HG02852 (cell line): ENCODE measurements around the gene ZNF555.
"Not testable (repeated sequence)": the region's sequence is repeated elsewhere in the genome, so short reads cannot be mapped to it uniquely, and the experiment has no call there.

Experiments
- ATAC-seq: cut with Tn5 transposase; IDR thresholded peaks from one replicate; pipeline ENCODE4 v1.9.1; 2021; ENCODE audit warnings: mild to moderate bottlenecking, moderate library complexity; ENCODE audit not compliant: unreplicated experiment

ZNF555 gene

DNA sequence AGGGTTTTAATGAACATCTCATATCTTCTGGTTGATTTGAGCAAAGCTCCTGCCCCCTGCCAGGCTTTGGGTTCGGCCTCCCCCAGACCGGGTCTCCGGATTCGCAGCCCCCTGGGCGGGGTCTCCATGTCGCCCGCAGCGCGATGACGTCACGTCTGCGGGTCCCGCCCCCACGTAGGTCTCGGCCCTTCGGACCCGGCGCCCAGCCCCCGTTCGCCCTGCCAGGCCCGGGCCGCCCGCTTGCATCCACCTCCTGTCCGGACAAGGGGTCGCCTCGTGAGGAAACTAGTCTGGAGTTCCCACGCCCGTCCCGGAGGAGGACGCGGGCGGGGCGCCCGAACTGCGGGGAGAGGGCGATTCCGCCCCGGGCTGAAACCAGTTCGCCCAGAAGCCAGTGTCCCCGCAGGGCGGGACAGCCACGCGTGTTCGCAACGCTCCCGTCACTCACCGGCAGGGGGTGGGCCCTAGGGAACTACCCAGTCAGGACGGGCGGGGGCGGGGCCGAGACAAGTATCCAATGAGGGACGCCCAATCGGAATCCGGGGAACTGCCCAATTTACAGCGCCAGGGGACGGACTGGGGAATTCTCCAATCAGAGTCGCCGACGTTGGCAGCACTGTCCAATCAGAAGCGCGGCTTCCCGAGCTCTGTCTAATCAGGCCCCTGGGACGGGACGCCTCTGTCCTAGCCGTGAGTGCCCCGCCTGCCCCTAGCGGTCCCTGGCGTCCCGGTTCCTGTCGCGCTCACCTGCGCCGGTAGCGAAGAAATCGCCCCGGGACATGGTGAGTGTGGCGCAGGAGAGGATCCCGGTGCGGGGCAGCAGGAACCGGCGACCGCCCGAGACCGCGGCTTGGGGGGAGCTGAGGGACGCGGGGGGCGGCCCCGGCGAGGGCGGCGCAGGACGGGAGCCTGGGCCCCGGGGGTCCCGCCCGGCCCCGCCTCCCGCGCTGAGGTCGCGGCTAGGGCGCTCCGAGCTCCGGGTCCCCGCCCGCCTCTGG is at the start of gene ZNF555:
ZNF555 (plus strand) TSS at position 682 of the 998 bp plus-strand sequence; CDS start at position 780, 98 bp downstream.
- ATAC-seq = peak; percentile 95

DNA sequence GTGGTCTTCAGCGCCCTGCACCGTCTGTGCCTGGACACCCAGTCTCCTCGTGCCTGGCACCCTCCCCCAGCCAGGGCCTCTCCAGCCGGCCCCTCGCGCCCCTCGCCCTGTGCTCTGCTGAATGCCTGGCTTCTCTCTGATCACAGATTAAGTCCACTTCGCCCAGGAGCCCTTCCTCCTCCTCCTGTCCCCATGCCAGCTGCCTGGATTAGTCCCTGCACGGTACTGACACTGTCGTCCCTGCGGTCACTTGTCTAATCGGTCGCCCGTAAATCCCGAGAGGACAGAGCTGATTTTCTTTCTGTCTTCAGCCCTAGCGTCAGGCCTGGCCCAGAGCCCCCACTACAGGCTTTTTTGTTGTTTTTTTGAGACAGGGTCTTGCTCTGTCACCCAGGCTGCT is 49.4 kb upstream of the ZNF555 start:
- ATAC-seq = no peak

DNA sequence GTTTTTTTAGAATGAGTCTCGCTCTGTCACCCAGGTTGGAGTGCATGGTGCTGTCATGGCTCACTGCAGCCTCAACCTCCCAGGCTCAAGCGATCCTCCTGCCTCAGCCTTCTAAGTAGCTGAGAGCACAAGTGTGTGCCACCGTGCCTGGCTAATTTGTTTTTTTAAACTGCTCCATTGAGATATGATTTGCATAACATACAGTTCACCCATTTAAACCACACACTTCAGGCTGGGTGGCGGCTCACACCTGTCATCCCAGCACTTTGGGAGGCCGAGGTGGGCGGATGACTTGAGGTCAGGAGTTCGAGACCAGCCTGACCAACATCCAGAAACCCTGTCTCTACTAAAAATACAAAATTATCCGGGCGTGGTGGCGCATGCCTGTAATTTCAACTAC is 48.6 kb upstream of the ZNF555 start:
- ATAC-seq = not testable (repeated sequence)

DNA sequence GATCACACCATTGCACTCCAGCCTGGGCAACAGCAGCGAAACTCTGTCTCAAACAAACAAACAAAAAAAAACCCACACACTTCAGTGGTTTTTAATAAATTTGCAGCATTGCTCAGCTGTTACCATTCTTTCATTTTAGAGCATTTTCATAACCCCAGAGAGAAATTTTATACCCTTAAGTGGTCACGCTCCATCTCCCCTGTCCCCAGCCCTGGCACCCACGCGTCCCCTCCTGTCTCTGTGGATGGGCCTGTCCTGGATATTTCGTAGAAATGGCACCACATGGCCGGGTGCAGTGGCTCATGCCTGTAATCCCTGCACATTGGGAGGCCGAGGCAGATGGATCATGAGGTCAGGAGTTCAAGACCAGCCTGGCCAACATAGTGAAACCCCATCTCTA is 48.1 kb upstream of the ZNF555 start:
- no peak for ATAC-seq

DNA sequence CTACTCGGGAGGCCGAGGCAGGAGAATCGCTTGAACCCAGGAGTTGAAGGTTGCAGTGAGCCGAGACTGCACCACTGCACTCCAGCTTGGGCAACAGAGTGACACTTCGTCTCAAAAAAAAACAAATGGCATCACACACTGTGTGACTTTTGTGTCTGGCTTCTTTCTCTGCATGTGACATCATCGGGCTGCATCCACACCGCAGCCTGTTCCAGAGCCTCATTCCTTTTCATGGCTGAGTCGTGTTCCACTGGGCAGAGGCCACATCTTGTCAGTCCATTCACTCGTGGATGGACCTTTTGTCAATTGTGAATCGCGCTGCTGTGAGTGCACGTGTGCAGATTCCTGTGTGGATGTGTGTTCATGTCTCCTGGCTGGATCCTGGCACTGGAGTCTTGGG is 47.7 kb upstream of the ZNF555 start:
- no peak for ATAC-seq

DNA sequence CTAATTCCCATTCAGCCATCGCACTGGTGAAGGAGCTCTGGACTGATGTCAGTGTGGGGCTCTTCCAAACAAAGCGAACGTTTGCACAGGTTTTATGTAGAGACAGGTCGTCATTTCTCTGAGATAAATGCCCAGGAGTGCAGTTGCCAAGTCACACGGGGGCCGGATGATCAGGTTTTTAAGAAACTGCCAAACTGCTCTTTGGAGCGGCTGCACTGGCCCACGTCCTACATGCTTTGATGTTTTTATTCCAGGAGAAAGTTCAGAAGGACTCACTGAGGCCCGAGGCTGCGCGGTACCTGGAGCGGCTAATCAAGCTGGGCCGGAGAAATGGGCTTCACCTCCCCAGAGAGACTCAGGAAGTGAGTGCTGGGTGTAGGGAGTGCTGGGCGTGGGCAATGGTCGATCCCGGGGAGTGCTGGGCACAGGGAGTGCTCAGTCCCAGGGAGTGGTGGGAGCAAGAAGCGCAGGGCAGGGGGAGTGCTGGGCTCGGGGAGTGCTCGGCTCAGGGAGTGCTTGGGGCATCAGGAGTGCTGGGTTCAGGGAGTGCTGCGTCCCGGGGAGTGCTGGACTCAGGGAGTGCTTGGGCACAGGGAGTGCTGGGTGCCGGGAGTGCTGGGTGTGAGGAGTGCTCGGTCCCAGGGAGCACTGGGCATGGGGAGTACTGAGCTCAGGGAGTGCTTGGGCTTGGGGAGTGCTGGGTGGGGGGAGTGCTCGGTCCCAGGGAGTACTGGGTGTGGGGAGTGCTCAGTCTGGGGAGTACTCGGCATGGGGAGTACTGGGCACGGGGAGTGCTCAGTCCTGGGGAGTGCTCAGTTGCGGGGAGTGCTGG is 45.2 kb upstream of the ZNF555 start:
- no peak for ATAC-seq

DNA sequence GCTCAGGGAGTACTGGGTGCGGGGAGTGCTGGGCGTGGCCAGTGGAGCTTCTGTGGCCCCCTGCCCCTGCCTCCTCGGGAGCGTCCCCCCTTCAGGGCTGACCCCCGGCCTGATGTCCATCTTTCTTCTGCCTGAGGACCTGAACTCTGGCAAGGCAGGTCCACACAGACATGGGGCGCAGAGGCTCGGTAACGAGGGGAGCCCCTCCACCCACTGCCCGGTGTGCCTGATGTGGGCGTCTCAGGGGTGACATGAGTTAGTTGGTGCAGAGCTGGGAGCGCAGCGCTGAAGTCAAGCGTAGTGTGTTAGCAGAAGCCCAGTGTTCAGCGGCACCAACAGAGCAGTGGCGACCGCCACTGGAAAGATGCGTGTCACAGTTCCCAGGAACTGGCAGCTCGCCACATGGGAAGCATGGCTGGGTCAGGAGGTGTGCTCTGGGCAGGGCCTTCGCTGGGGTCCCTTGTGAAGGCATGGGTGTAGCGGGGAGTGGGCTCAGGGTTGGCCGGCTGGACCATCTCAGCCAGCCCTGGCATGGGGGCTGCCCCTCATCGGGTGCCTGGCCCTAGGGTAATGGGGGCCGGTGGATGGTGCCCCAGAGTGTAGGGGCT is 44.5 kb upstream of the ZNF555 start:
- no peak for ATAC-seq

DNA sequence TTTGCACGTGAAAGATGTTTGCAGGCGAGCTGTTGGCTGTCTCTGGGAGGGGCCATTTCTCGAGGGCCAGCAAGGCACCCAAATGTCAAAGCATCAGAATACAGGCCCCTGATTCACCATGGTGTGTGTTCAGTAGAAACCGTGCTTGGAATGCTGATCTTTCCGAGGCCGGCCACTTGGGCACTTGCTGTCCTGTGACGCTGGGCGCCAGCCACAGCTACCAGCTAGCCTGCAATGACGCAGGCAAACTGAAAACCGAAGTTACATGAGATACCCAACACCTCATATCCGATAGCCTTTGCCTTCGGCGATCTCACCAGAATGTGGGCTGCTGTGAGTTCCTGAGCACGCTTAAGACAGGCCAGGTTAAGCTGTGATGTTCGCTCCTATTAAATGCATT is 44.0 kb upstream of the ZNF555 start:
- ATAC-seq = no peak

DNA sequence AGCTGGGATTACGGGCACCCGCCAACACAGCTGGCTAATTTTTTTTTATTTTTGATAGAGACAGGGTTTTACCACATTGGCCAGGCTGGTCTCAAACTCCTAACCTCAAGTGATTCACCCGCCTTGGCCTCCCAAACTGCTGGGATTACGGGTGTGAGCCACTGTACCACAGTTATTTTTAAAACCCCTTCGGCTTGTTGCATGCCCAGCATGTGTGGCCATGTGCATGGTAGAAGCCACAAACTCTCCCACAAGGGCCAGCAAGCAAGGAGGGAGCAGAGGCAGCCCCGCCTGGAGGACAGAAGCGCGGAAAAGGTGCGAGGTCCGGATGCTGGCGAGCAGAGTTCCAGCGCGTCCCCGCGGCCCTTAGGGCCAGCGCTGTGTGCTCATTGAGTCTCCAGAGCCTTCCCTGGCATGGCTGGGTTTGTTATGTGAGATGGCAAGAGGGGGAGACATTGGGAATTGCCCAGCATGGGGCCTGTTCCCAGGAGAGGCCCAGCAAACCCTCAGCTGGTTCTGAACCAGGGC is 43.1 kb upstream of the ZNF555 start:
- no peak for ATAC-seq

DNA sequence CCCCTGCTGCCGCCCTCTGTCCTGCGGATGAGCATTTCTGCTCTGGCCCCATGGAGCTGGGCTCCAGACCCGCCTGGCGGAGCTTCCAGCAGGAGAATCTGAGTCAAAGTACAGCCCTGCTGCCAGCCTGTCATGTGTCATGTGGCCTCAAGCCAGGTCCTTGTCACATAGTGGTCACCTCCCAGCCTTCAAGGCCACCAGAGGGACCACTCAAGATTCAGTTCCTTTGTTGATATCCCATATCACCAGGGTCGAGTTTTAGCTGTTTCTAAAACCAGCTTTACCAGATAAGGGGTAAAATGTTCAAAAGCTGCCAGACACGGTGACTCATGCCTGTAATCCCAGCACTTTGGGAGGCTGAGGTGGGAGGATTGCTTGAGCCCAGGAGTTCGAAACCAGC is 42.5 kb upstream of the ZNF555 start:
- ATAC-seq = no peak

DNA sequence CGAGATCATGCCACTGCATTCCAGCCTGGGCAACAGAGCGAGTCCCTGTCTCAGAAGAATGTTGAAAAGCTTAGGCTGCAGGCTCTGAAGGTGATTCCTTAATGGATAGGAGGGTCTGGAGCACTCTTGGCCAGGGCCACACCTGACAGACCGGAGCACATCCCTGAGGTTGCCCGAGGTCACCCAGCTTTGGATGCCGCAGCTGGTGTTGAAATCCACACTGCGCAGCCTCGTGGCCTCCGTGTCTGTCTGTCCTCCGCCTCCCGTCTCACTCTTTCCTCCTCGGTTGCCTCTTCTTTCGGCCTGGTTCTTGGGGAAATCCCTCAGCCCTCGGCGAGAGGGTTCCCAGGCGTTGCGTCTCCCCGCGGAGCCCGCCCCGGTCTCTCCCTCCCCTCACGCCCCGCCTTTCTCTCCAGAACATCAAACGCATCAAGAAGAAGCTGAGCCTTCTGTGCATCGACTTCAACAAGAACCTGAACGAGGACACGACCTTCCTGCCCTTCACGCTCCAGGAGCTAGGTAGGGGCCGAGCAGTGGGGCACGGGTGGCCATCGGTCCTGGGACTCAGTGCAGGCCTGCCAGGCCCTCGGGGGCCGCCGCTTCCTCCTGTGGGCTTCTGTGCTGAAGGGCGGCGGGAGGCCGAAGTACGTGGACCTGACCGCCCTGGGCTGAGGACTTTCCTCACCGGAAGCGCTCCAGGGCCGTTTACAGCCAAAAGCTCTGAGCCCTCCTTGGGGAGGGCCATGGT is 41.8 kb upstream of the ZNF555 start:
- no peak for ATAC-seq

DNA sequence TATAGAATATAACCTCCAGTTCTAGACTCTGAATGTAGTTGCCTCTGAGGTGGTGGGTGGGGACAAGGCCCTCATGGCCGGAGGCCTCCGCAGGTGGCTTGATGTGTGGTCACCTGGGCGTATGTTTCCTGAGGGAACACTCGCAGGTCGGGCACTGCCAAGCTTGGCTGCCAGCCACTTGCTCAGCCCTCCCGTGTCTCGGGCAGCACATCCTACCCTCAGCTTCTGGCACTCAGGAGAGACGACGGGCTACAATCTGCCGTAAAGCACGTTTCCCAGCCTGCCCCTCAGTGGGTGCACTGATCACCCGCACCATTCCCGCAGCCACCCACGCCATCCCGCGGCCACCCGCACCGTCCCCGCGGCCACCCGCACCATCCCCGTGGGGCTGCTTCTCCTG is 40.8 kb upstream of the ZNF555 start:
- ATAC-seq = no peak

DNA sequence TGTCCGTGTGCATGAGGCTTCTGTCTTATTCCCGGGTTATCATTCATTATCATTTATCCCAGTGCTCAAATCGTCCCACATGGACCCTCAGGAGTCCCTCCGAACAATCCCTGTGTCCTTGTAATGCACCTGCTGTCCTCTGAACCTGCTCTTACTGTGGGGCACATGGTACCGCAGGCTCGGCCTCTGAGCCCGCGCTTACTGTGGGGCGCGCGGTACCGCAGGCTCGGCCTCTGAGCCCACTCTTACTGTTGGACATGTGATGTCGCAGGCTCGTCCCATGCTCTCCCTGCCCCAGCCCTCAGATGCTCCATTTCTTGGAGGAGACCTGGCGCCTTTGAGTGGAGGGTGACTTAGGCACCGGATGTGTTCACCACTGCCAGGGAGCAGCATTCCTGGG is 38.4 kb upstream of the ZNF555 start:
- ATAC-seq = no peak

DNA sequence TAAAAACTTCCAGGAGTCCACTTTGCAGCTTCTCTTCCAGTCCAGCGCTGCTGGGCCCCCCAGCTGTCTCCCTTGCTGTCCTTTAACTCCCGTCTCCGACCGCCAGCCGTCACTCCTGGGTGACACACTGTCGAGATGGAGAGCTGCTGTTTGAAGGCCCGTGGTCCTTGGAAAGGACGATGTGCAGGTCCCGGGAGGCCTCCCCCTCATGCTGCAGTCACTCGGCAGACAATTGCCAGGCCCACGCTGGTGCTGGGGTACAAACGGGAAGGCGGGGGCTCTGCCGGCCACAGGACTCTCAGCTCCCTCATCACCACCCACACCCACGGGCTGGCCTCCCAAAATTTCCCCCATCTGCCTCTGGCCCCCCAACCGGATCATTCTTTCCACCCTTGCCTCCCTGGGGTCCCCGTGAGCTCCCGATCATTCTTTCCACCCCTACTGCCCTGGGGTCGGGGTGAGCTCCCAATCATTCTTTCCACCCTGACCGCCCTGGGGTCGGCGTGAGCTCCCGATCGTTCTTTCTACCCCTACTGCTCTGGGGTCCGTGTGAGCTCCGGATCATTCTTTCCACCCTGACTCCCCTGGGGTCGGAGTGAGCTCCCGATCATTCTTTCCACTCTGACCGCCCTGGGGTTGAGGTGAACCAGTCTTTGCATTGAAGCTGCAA is 37.7 kb upstream of the ZNF555 start:
- no peak for ATAC-seq

DNA sequence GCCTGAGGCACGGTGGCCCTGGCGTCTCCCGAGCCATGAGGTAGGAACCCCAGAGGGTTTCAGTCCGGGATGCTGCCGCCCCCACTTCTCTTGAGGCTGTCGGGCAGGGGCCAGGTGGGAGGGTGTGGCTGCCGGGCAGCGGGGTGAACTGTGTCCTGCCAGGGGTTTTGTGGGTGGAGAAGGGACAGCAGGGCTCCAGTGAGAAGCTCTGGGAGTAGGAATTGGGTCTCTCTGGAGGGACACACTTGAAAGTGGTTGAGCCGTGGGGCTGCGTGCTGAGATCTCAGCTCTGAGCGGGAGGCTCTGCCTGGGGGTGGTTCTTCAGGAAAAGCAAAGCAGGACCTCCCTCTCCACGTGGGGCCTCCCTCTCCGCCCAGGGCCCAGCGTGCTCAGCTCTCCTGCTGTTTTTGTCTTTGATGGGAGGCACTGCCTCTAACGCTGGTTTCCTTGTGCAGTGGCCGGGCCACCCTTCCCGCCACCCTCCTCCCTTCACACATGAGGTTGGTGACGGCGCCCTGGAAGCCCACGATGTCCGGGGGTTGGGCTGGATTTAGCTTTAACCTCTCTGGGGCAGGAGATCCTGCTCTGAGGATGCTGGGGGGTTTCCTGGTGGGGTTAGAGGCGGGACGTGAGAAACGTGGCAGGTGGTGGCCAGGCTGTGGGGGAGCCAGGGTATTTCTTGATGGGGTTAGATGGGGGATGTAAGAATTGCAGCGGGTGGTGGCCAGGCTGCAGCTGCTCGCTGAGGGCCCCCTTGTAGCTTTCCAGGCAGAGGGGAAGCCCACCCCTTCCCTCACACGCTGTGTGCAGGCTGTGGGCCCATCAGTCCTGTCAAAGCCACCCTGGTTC is 36.9 kb upstream of the ZNF555 start:
- ATAC-seq = no peak

DNA sequence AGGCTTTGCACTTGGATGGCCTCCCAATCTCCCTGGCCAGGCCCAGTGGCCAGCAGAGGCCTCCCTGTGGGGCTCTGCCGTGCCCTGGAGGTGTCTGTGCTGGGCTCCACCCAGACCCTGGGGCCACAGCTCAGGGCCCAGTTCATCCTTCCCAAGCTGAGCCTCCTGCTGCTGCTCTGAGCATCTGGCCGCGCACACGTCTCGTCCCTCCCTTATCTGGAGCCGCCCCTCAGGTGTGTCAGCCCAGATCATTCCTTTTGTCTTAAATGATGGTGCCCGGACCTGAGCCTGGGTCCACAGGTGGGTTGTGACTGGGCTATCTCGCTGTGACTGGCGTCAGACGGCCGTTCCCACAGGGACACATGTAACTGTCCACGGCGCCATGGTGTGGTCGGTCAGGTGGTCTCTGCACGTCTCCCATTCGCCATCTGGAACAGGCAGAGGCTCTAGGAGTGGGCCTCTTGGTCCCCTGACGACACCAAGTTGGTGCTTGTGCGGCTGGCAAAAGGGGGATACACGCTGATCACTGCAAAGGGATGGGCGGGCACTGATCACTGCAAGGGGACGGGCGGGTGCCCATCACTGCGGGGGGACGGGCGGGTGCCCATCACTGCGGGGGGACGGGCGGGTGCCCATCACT is 35.9 kb upstream of the ZNF555 start:
- no peak for ATAC-seq

DNA sequence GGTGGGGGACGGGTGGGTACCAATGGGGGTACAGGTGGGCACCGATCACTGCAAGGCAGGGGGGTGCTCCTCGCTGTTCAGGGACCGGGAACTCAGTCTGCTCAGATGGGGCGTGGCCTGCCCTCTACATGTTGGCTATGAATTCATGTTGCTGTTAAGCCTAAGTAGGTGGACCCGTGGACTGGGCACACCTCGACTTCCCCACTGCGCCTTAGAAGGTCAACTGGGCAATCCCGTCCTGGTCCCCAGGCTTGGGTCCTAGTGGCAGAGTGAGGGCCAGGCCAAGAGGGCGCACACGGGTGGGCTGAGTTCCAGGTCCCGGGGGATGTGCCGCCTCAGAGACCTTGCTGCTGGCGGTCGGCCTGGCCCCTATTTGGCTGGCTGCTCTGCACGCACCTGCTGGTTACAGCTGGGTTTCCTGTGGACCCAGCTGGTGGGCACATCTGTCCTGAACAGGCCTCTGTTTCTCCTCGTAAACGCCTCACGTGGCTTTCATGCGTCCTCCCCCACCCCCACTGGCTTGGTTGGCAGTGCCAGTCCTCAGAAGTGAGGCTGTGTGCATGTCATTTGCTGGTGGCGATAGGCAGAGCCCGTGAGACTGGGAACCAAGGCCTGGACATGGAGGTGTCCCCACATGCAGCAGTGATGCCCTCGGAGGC is 35.2 kb upstream of the ZNF555 start:
- no peak for ATAC-seq
